ENCODE data around the gene PDE4D.

DNA sequence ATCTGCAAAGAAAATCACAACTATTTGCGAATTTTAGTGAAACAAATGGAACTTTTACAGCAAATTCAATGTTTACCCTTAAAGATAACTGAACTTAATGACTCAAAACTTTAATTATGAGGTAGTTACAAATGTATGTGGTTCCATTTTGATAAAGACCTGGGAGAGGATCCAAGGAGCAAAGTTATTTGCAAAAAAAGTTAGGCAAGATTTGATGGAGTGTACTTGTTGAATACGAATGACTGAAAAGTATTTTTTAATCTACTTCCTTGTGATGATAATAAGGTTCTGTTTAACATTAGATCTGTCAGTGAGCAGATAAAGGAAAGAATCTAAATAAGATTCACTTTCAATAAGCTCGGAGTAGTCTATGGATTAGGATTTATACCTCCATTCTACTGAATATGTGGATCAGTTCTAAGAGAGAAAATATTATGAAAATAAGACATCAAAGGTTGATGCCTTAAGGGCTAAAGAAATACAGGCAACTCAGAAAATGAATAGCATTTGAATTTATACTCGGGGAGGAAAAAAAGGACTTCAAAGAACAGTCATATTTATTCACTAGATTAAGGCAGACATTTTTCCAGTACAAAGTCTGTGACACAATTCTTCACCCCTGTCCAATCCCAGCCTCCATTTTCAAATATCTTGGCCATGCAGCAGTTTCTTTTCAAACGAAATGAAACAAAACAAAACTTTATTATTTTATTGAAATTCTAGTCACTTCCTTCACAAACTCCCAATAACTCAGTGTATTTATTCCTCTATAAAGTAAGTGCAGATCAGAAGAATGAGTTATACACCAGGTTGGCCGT lies 199.8 kb downstream of the PDE4D start:
- TF ChIP-seq, protein P1, sequence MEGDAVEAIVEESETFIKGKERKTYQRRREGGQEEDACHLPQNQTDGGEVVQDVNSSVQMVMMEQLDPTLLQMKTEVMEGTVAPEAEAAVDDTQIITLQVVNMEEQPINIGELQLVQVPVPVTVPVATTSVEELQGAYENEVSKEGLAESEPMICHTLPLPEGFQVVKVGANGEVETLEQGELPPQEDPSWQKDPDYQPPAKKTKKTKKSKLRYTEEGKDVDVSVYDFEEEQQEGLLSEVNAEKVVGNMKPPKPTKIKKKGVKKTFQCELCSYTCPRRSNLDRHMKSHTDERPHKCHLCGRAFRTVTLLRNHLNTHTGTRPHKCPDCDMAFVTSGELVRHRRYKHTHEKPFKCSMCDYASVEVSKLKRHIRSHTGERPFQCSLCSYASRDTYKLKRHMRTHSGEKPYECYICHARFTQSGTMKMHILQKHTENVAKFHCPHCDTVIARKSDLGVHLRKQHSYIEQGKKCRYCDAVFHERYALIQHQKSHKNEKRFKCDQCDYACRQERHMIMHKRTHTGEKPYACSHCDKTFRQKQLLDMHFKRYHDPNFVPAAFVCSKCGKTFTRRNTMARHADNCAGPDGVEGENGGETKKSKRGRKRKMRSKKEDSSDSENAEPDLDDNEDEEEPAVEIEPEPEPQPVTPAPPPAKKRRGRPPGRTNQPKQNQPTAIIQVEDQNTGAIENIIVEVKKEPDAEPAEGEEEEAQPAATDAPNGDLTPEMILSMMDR (conservative IDR thresholded peaks at IDR 0.05; ENCODE audit: low read depth, low read length): no peak
- TF ChIP-seq EZH2 (IDR thresholded peaks at IDR 0.05; ENCODE audit: low read length, unreplicated experiment) (no peak), EZH2phosphoT487 (IDR thresholded peaks at IDR 0.05; ENCODE audit: borderline replicate concordance, low read length) (no peak)
